Measurements from ENCODE around the gene ATP1B3. TPM values are rescaled to one million over a fixed set of nuclear protein-coding genes. Genes with fewer than 3 reads are reported as not detected.

ATP1B3 gene
- total RNA-seq, 5 donors from 2014 or later (not counting 1 experiment from before 2014, with no cell fraction given): 28.7 to 41.4 (median 35.3) TPM

Other genes starting within 250 kb of the ATP1B3 start
- gene RNF7, start 138.3 kb upstream of the ATP1B3 start, total RNA-seq: 10 to 100 TPM; 53.5 to 61.2 (median 55.5) TPM
- under 1 TPM; 0.09 to 0.19 (median 0.15) TPM for gene GRK7, start 113.2 kb upstream of the ATP1B3 start, total RNA-seq

Data from T-cell (primary cell).